ENCODE results near the gene MAP3K5.

Gene MAP3K5

GRCh38 chr6:136803608-136804007 is 11.3 kb upstream of the MAP3K5 start:
- TF ChIP-seq, protein P1, sequence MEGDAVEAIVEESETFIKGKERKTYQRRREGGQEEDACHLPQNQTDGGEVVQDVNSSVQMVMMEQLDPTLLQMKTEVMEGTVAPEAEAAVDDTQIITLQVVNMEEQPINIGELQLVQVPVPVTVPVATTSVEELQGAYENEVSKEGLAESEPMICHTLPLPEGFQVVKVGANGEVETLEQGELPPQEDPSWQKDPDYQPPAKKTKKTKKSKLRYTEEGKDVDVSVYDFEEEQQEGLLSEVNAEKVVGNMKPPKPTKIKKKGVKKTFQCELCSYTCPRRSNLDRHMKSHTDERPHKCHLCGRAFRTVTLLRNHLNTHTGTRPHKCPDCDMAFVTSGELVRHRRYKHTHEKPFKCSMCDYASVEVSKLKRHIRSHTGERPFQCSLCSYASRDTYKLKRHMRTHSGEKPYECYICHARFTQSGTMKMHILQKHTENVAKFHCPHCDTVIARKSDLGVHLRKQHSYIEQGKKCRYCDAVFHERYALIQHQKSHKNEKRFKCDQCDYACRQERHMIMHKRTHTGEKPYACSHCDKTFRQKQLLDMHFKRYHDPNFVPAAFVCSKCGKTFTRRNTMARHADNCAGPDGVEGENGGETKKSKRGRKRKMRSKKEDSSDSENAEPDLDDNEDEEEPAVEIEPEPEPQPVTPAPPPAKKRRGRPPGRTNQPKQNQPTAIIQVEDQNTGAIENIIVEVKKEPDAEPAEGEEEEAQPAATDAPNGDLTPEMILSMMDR (IDR thresholded peaks at IDR 0.05; ENCODE audit: control insufficient read depth, extremely low read depth, insufficient read depth) = no peak
- H3K4me3 ChIP-seq (ENCODE audit: low read depth, low read length) = no peak overlapping the region
- DNase-seq (ENCODE audit: low read depth) = no peak

DNA sequence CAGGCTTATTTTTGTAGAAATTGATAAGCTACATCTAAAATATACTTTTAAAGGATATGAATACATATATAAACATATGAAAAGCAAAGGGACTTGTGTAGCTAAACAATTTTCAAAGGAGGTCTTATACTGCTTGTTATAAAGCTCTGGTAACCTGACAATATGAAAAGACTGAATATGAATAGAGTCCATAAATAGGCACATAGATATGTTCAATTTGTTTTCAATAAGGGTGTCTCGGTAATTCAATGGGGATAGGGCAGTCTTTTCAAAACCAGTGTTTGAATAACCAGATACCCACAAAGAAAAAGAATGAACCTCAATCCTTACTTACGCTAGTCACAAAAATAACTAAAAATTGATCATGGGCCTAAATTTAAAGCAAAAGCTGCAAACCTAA is 9.3 kb upstream of the MAP3K5 start:
- H3K4me3 ChIP-seq (ENCODE audit: low read depth, low read length) = no peak overlapping the region
- TF ChIP-seq, protein P1 (IDR thresholded peaks at IDR 0.05; ENCODE audit: control insufficient read depth, extremely low read depth, insufficient read depth) = no peak
- DNase-seq (ENCODE audit: low read depth) = no peak

- H3K4me3 ChIP-seq (ENCODE audit: low read depth, low read length) = no peak overlapping the region
- TF ChIP-seq, protein P1 (IDR thresholded peaks at IDR 0.05; ENCODE audit: control insufficient read depth, extremely low read depth, insufficient read depth) = no peak
- DNase-seq (ENCODE audit: low read depth) = no peak
Measured at GRCh38 chr6:136798044-136798443, 5.8 kb upstream of the MAP3K5 start.

- DNase-seq (ENCODE audit: low read depth) = no peak
- TF ChIP-seq, protein P1 (IDR thresholded peaks at IDR 0.05; ENCODE audit: control insufficient read depth, extremely low read depth, insufficient read depth) = no peak
- no peak overlapping the region for H3K4me3 ChIP-seq (ENCODE audit: low read depth, low read length)
Measured at GRCh38 chr6:136795996-136796395, 3.7 kb upstream of the MAP3K5 start.

DNA sequence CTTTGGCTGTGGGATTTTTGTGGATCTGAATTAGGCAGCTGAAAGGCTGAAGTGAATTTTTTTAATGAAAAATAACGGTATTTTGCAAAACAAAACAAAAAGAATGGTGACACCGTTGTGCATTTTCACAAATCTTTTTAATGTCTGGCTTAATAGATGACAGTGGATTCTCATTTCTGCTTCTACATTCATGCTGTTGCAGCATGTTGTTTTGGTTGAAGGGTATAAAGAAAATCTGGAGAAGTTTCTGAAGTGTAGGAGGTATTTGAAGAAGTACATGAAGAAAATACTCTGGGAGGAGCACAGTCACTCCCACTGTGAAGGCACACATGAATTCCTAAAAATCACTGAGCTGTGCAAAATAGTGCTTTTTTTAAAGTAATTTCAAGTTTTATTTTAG is 3.1 kb upstream of the MAP3K5 start:
- no peak for DNase-seq (ENCODE audit: low read depth)
- TF ChIP-seq, protein P1 (IDR thresholded peaks at IDR 0.05; ENCODE audit: control insufficient read depth, extremely low read depth, insufficient read depth) = no peak
- H3K4me3 ChIP-seq (ENCODE audit: low read depth, low read length) = no peak overlapping the region

- DNase-seq (ENCODE audit: low read depth) = no peak
- peak overlapping the region; percentile 82 for H3K4me3 ChIP-seq (ENCODE audit: low read depth, low read length)
- TF ChIP-seq, protein P1 (IDR thresholded peaks at IDR 0.05; ENCODE audit: control insufficient read depth, extremely low read depth, insufficient read depth) = no peak
Measured at GRCh38 chr6:136793363-136793762, 1.1 kb upstream of the MAP3K5 start.

DNA sequence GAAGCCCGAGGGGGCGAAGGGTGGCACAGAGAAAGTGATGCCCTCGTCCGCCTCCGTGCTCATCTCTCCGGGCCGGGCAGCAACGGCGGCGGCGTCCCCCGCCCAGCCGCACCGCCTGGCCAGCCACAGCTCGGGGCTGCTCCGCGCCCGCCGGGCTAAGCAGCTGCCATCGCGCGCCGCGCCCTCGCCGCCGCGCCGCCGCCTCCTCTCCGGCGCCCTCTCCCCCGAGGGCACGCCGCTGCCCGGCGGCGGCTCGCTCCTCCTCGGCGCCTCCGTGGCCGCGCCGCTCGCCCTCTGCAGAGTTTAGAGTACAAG is 225 bp downstream of the MAP3K5 start:
- H3K4me3 ChIP-seq (ENCODE audit: low read depth, low read length) = peak overlapping the region; percentile 82
- DNase-seq (ENCODE audit: low read depth) = no peak
- TF ChIP-seq, protein P1 (IDR thresholded peaks at IDR 0.05; ENCODE audit: control insufficient read depth, extremely low read depth, insufficient read depth) = no peak

All from LNCaP clone FGC (cell line).